Gastrocnemius medialis (tissue), 4 donors: ENCODE data around the gene INS.

Experiments
- CTCF ChIP-seq, 5 experiments: fragments of 450-650 bp in 3 of 5; fragments of 200-600 bp in 2 of 5; sonication (generic) in 2 of 5; IDR thresholded peaks in 4 of 5; conservative IDR thresholded peaks in 1 of 5; 1 replicate in 4 of 5; 2 replicates in 1 of 5; pipeline ENCODE4 v1.5.1; 2016 to 2019; ENCODE audit warnings: antibody characterized with exemption in 5 of 5, mild to moderate bottlenecking in 3 of 5, moderate library complexity in 3 of 5
- POLR2A ChIP-seq, 2 donors: fragments of 450-650 bp; IDR thresholded peaks; one replicate each; pipeline ENCODE4 v1.6.1; 2017; ENCODE audit warnings: antibody characterized with exemption in 2 of 2, mild to moderate bottlenecking in 2 of 2, moderate library complexity in 2 of 2

GRCh38 chr11:2175659-2176058 is 14.7 kb upstream of the INS start:
- no peak for TF ChIP-seq CTCF (IDR thresholded peaks at IDR 0.05 in 4 of 5, conservative IDR thresholded peaks at IDR 0.05 in 1 of 5)
- no peak for TF ChIP-seq POLR2A (IDR thresholded peaks at IDR 0.05)
